WTC11 (cell line): ENCODE measurements around the gene YAF2. TPM values are rescaled to one million over a fixed set of nuclear protein-coding genes. Genes with fewer than 3 reads are reported as not detected.

Experiments used
- ATAC-seq: fragments of 200-7000 bp; cut with Tn5 transposase; 2 replicates; pipeline ENCODE4 v1.10.0; 2021; ENCODE audit warnings: mild to moderate bottlenecking, moderate library complexity
- CTCF ChIA-PET: fragments of 300-600 bp; sonication (Branson Sonifier 250); formaldehyde crosslinking; loops from one replicate; lab custom pipeline; 2021; ENCODE audit warnings: antibody characterized with exemption; lab: Charles Lee
- POLR2A ChIA-PET: fragments of 350-600 bp; sonication (Branson Sonifier 250); formaldehyde crosslinking; loops from one replicate; lab custom pipeline; 2021; ENCODE audit warnings: antibody characterized with exemption; lab: Charles Lee
- DNase-seq: peaks from one replicate; pipeline ENCODE4 v3.0.0; 2021; ENCODE audit warnings: low spot score
- H3K27ac Mint-ChIP-seq: 2 replicates; pipeline ENCODE4 v1.8.0; 2021; ENCODE audit warnings: mixed read lengths
- H3K27me3 Mint-ChIP-seq: 2 replicates; pipeline ENCODE4 v1.8.0; 2021; ENCODE audit warnings: low read depth, mild to moderate bottlenecking, moderate library complexity, mixed read lengths
- H3K36me3 Mint-ChIP-seq: 2 replicates; pipeline ENCODE4 v1.8.0; 2021; ENCODE audit warnings: mixed read lengths
- H3K4me1 Mint-ChIP-seq: 2 replicates; pipeline ENCODE4 v1.8.0; 2022; ENCODE audit warnings: mixed read lengths
- H3K4me3 Mint-ChIP-seq: 2 replicates; pipeline ENCODE4 v1.8.0; 2021; ENCODE audit warnings: mild to moderate bottlenecking, moderate library complexity, mixed read lengths
- H3K9me3 Mint-ChIP-seq: 2 replicates; pipeline ENCODE4 v1.8.0; 2021; ENCODE audit warnings: mixed read lengths
- ATF3 ChIP-seq: sonication (generic); formaldehyde crosslinking; conservative IDR thresholded peaks from 2 replicates; pipeline ENCODE4 v1.8.1; 2022; ENCODE audit warnings: mild to moderate bottlenecking, missing genetic modification reagents
- CBFB ChIP-seq: sonication (generic); formaldehyde crosslinking; IDR thresholded peaks from 2 replicates; pipeline ENCODE4 v1.8.1; 2022; ENCODE audit warnings: mild to moderate bottlenecking, low read depth, missing genetic modification reagents
- EMX1 ChIP-seq: fragments of 250-450 bp; sonication (Bioruptor Pico); IDR thresholded peaks from 2 replicates; pipeline ENCODE4 v1.8.0; 2021; ENCODE audit warnings: mild to moderate bottlenecking
- ERG ChIP-seq: fragments of 250-450 bp; sonication (Bioruptor Pico); IDR thresholded peaks from 2 replicates; pipeline ENCODE4 v1.8.0; 2021; ENCODE audit warnings: mild to moderate bottlenecking
- FOXP4 ChIP-seq: sonication (generic); formaldehyde crosslinking; IDR thresholded peaks from 2 replicates; pipeline ENCODE4 v1.8.0; 2022; ENCODE audit warnings: mild to moderate bottlenecking, missing genetic modification reagents
- HMGA2 ChIP-seq: fragments of 250-450 bp; sonication (Bioruptor Pico); IDR thresholded peaks from 2 replicates; pipeline ENCODE4 v1.4.0; 2021; ENCODE audit warnings: mild to moderate bottlenecking, moderate library complexity
- JUN ChIP-seq: sonication (generic); formaldehyde crosslinking; IDR thresholded peaks from 2 replicates; pipeline ENCODE4 v1.8.0; 2023; ENCODE audit warnings: mild to moderate bottlenecking, missing genetic modification reagents
- KAT7 ChIP-seq: sonication (generic); formaldehyde crosslinking; IDR thresholded peaks from 2 replicates; pipeline ENCODE4 v1.8.1; 2023; ENCODE audit warnings: missing genetic modification reagents, mild to moderate bottlenecking, borderline replicate concordance
- MAX ChIP-seq: sonication (generic); formaldehyde crosslinking; IDR thresholded peaks from 2 replicates; pipeline ENCODE4 v1.8.0; 2022; ENCODE audit warnings: mild to moderate bottlenecking, missing genetic modification reagents
- MLX ChIP-seq: sonication (generic); formaldehyde crosslinking; IDR thresholded peaks from 2 replicates; pipeline ENCODE4 v1.8.1; 2023; ENCODE audit warnings: mild to moderate bottlenecking, missing genetic modification reagents, moderate library complexity
- NFYB ChIP-seq: sonication (generic); formaldehyde crosslinking; conservative IDR thresholded peaks from 2 replicates; pipeline ENCODE4 v1.8.0; 2022; ENCODE audit warnings: low read depth, missing genetic modification reagents
- NR1H2 ChIP-seq: sonication (generic); formaldehyde crosslinking; IDR thresholded peaks from 2 replicates; pipeline ENCODE4 v1.9.0; 2021; ENCODE audit warnings: mild to moderate bottlenecking, moderate library complexity, missing genetic modification reagents
- PREB ChIP-seq: sonication (generic); formaldehyde crosslinking; IDR thresholded peaks from 2 replicates; pipeline ENCODE4 v1.8.1; 2022; ENCODE audit warnings: mild to moderate bottlenecking, missing genetic modification reagents, moderate library complexity, borderline replicate concordance
- PRRX2 ChIP-seq: fragments of 250-450 bp; sonication (Bioruptor Pico); IDR thresholded peaks from 2 replicates; pipeline ENCODE4 v1.8.0; 2021; ENCODE audit warnings: mild to moderate bottlenecking
- RORB ChIP-seq: fragments of 250-450 bp; sonication (Bioruptor Pico); IDR thresholded peaks from 2 replicates; pipeline ENCODE4 v1.9.0; 2021; ENCODE audit warnings: mild to moderate bottlenecking
- SP1 ChIP-seq: sonication (generic); formaldehyde crosslinking; conservative IDR thresholded peaks from 2 replicates; pipeline ENCODE4 v1.8.1; 2022; ENCODE audit warnings: missing genetic modification reagents
- USF2 ChIP-seq: sonication (generic); formaldehyde crosslinking; IDR thresholded peaks from 2 replicates; pipeline ENCODE4 v1.8.1; 2023; ENCODE audit warnings: mild to moderate bottlenecking, missing genetic modification reagents, moderate library complexity
- ZNF425 ChIP-seq: fragments of 250-450 bp; sonication (Bioruptor Pico); conservative IDR thresholded peaks from 2 replicates; pipeline ENCODE4 v1.9.0; 2021; ENCODE audit warnings: mild to moderate bottlenecking
- ZNF532 ChIP-seq: fragments of 250-450 bp; sonication (Bioruptor Pico); IDR thresholded peaks from 2 replicates; pipeline ENCODE4 v1.9.0; 2021; ENCODE audit warnings: mild to moderate bottlenecking, borderline replicate concordance
- total RNA-seq: library from RNA; stranded (reverse); gene quantifications from 3 replicates; pipeline ENCODE4 v1.2.3, GENCODE V29; 2021

The YAF2 gene
- total RNA-seq, 1 experiment from 2014 or later, result 3.3 TPM

- no peak for ATAC-seq
- TF ChIP-seq MAX, result no peak
- TF ChIP-seq CBFB (CRISPR knock-in tag), result no peak
- TF ChIP-seq ZNF425, result no peak
- no peak for TF ChIP-seq SP1 (CRISPR knock-in tag)
- Mint-ChIP-seq H3K4me1 (no peaks in the 10 kb centered on the region), H3K4me3 (no peak overlapping the region), H3K36me3 (peaks cover 13% of the 10 kb centered on the region), H3K9me3 (peaks cover 14% of the 10 kb centered on the region), H3K27me3 (peaks cover 4% of the 10 kb centered on the region), H3K27ac (no peak overlapping the region)
- ChIA-PET CTCF (no interaction called here), POLR2A (no interaction called here)
- DNase-seq, result no peak
These were observed 15.3 kb downstream of the YAF2 start for GRCh38 chr12:42222724-42223123.

- ChIA-PET POLR2A (no interaction called here), CTCF (no interaction called here)
- DNase-seq (no peak), ATAC-seq (no peak)
- Mint-ChIP-seq H3K9me3 (peaks cover 14% of the 10 kb centered on the region), H3K27me3 (peaks cover 4% of the 10 kb centered on the region), H3K36me3 (peaks cover 13% of the 10 kb centered on the region), H3K4me1 (no peaks in the 10 kb centered on the region), H3K4me3 (no peak overlapping the region), H3K27ac (no peak overlapping the region)
- no peak for TF ChIP-seq ATF3 (CRISPR knock-in tag)
- no peak for TF ChIP-seq MLX (CRISPR knock-in tag)
- no peak for TF ChIP-seq FOXP4 (CRISPR knock-in tag)
- TF ChIP-seq NR1H2 (CRISPR knock-in tag), result no peak
- TF ChIP-seq PRRX2 (CRISPR knock-in tag), result no peak
- TF ChIP-seq KAT7, result no peak
- TF ChIP-seq HMGA2 (CRISPR knock-in tag), result no peak
- TF ChIP-seq USF2, result no peak
- no peak for TF ChIP-seq ZNF532 (CRISPR knock-in tag)
- TF ChIP-seq ERG (CRISPR knock-in tag), result no peak
- no peak for TF ChIP-seq RORB (CRISPR knock-in tag)
- TF ChIP-seq EMX1 (CRISPR knock-in tag), result no peak
- TF ChIP-seq JUN (CRISPR knock-in tag), result no peak
- no peak for TF ChIP-seq PREB (CRISPR knock-in tag)
- no peak for TF ChIP-seq NFYB
These were observed 16.3 kb downstream of the YAF2 start for GRCh38 chr12:42221726-42222125.
